ENCODE results near the gene PKN2. TPM values are rescaled to one million over a fixed set of nuclear protein-coding genes. Genes with fewer than 3 reads are reported as not detected.

PKN2 gene
- total RNA-seq, 1 experiment from 2014 or later: 32.6 TPM

- DNase-seq (ENCODE audit: low spot score) (no peak), ATAC-seq (no peak)
- Mint-ChIP-seq H3K36me3 (peaks cover 16% of the 10 kb centered on the region), H3K4me3 (no peak overlapping the region), H3K9me3 (no peaks in the 10 kb centered on the region), H3K27ac (peak overlapping the region; percentile 22; the same call in 1 of the 2 replicates), H3K27me3 (ENCODE audit: low read depth) (no peaks in the 10 kb centered on the region), H3K4me1 (peaks cover 11% of the 10 kb centered on the region)
- TF ChIP-seq ATF1 (CRISPR knock-in tag; IDR thresholded peaks at IDR 0.05): no peak
- no peak for TF ChIP-seq TCF7 (CRISPR knock-in tag; IDR thresholded peaks at IDR 0.05; ENCODE audit: low read depth)
- TF ChIP-seq ETV6 (CRISPR knock-in tag; IDR thresholded peaks at IDR 0.05): no peak
- TF ChIP-seq SP1 (CRISPR knock-in tag; conservative IDR thresholded peaks at IDR 0.05): no peak
- TF ChIP-seq PRRX2 (CRISPR knock-in tag; IDR thresholded peaks at IDR 0.05): no peak
- TF ChIP-seq MXD4 (CRISPR knock-in tag; IDR thresholded peaks at IDR 0.05; ENCODE audit: borderline replicate concordance): no peak
- no peak for TF ChIP-seq ATF2 (CRISPR knock-in tag; IDR thresholded peaks at IDR 0.05; ENCODE audit: borderline replicate concordance, low read depth)
- no peak for TF ChIP-seq ZNF121 (CRISPR knock-in tag; IDR thresholded peaks at IDR 0.05)
- no peak for TF ChIP-seq TP53 (CRISPR knock-in tag; IDR thresholded peaks at IDR 0.05)
- TF ChIP-seq FOXK1 (CRISPR knock-in tag; IDR thresholded peaks at IDR 0.05): no peak
- TF ChIP-seq, protein P1, sequence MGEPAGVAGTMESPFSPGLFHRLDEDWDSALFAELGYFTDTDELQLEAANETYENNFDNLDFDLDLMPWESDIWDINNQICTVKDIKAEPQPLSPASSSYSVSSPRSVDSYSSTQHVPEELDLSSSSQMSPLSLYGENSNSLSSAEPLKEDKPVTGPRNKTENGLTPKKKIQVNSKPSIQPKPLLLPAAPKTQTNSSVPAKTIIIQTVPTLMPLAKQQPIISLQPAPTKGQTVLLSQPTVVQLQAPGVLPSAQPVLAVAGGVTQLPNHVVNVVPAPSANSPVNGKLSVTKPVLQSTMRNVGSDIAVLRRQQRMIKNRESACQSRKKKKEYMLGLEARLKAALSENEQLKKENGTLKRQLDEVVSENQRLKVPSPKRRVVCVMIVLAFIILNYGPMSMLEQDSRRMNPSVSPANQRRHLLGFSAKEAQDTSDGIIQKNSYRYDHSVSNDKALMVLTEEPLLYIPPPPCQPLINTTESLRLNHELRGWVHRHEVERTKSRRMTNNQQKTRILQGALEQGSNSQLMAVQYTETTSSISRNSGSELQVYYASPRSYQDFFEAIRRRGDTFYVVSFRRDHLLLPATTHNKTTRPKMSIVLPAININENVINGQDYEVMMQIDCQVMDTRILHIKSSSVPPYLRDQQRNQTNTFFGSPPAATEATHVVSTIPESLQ (CRISPR knock-in tag; IDR thresholded peaks at IDR 0.05): no peak
- ChIA-PET CTCF (no interaction called here), POLR2A (no interaction called here)
Observed at GRCh38 chr1:88787023-88787903, 103.2 kb downstream of the PKN2 start.

DNA sequence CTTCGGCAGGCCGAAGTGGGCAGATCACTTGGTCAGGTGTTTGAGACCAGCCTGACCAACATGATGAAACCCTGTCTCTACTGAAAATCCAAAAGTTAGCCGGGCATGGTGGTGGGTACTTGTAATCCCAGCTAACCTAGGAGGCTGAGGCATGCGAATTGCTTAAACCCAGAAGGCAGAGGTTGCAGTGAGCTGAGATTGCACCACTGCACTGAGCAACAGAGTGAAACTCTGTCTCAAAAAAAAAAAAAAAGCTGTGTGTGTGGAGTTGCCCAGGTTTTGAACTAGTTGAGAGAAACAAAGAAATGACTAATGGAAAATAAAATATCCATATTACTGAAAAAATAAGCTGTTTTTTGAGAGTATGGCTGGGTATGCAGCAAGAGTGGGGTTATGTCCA lies 107.1 kb downstream of the PKN2 start:
- POLR2A ChIA-PET: no interaction called here
- no peaks in the 10 kb centered on the region for H3K27me3 Mint-ChIP-seq (ENCODE audit: low read depth)
- ATAC-seq (no peak), DNase-seq (ENCODE audit: low spot score) (no peak)
- no peak overlapping the region for H3K4me3 Mint-ChIP-seq
- H3K27ac Mint-ChIP-seq: peak overlapping the region; percentile 21; the same call in 1 of the 2 replicates
- H3K9me3 Mint-ChIP-seq: no peaks in the 10 kb centered on the region
- CTCF ChIA-PET: no interaction called here
- H3K4me1 Mint-ChIP-seq: no peaks in the 10 kb centered on the region
- H3K36me3 Mint-ChIP-seq: peaks cover 12% of the 10 kb centered on the region
- TF ChIP-seq OVOL2 (CRISPR knock-in tag; IDR thresholded peaks at IDR 0.05; ENCODE audit: borderline replicate concordance): no peak
- TF ChIP-seq TEAD1 (CRISPR knock-in tag; IDR thresholded peaks at IDR 0.05): no peak
- no peak for TF ChIP-seq ATF1 (CRISPR knock-in tag; IDR thresholded peaks at IDR 0.05)
- TF ChIP-seq ZBTB21 (CRISPR knock-in tag; IDR thresholded peaks at IDR 0.05; ENCODE audit: borderline replicate concordance): no peak
- no peak for TF ChIP-seq IRF1 (CRISPR knock-in tag; IDR thresholded peaks at IDR 0.05)
- no peak for TF ChIP-seq FOXP4 (CRISPR knock-in tag; IDR thresholded peaks at IDR 0.05)
- no peak for TF ChIP-seq GRHL2 (CRISPR knock-in tag; IDR thresholded peaks at IDR 0.05; ENCODE audit: insufficient replicate concordance, severe bottlenecking)
- TF ChIP-seq GABPB1 (CRISPR knock-in tag; IDR thresholded peaks at IDR 0.05): no peak
- no peak for TF ChIP-seq ZNF396 (CRISPR knock-in tag; IDR thresholded peaks at IDR 0.05; ENCODE audit: borderline replicate concordance)
- TF ChIP-seq, protein P2, sequence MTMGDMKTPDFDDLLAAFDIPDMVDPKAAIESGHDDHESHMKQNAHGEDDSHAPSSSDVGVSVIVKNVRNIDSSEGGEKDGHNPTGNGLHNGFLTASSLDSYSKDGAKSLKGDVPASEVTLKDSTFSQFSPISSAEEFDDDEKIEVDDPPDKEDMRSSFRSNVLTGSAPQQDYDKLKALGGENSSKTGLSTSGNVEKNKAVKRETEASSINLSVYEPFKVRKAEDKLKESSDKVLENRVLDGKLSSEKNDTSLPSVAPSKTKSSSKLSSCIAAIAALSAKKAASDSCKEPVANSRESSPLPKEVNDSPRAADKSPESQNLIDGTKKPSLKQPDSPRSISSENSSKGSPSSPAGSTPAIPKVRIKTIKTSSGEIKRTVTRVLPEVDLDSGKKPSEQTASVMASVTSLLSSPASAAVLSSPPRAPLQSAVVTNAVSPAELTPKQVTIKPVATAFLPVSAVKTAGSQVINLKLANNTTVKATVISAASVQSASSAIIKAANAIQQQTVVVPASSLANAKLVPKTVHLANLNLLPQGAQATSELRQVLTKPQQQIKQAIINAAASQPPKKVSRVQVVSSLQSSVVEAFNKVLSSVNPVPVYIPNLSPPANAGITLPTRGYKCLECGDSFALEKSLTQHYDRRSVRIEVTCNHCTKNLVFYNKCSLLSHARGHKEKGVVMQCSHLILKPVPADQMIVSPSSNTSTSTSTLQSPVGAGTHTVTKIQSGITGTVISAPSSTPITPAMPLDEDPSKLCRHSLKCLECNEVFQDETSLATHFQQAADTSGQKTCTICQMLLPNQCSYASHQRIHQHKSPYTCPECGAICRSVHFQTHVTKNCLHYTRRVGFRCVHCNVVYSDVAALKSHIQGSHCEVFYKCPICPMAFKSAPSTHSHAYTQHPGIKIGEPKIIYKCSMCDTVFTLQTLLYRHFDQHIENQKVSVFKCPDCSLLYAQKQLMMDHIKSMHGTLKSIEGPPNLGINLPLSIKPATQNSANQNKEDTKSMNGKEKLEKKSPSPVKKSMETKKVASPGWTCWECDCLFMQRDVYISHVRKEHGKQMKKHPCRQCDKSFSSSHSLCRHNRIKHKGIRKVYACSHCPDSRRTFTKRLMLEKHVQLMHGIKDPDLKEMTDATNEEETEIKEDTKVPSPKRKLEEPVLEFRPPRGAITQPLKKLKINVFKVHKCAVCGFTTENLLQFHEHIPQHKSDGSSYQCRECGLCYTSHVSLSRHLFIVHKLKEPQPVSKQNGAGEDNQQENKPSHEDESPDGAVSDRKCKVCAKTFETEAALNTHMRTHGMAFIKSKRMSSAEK (CRISPR knock-in tag; IDR thresholded peaks at IDR 0.05; ENCODE audit: borderline replicate concordance): no peak
- no peak for TF ChIP-seq ZNF138 (CRISPR knock-in tag; conservative IDR thresholded peaks at IDR 0.05)
- TF ChIP-seq HMGA2 (CRISPR knock-in tag; IDR thresholded peaks at IDR 0.05): no peak

All from WTC11 (cell line).